Left ventricle myocardium inferior (tissue), 1 donor: Measurements from ENCODE around the gene TMEM212. TPM values are rescaled to one million over a fixed set of nuclear protein-coding genes. Genes with fewer than 3 reads are reported as not detected.
A peak's percentile ranks its signal among the peaks of the same experiment; 100 is the strongest.

Source experiments
- DNase-seq: peaks from one replicate; pipeline ENCODE4 v3.0.0-alpha.2; 2020
- H3K27ac ChIP-seq: fragments of 200-600 bp; replicated peaks from 2 replicates; pipeline ENCODE4 v1.8.0; 2021
- H3K27me3 ChIP-seq: fragments of 200-600 bp; 2 replicates; pipeline ENCODE4 v1.8.0; 2021; ENCODE audit warnings: low read depth
- H3K36me3 ChIP-seq: fragments of 200-600 bp; 2 replicates; pipeline ENCODE4 v1.8.0; 2021
- H3K4me1 ChIP-seq: fragments of 200-600 bp; 2 replicates; pipeline ENCODE4 v1.8.0; 2021
- H3K4me3 ChIP-seq: fragments of 200-600 bp; 2 replicates; pipeline ENCODE4 v1.8.0; 2021; ENCODE audit warnings: mild to moderate bottlenecking, moderate library complexity
- H3K9me3 ChIP-seq: fragments of 200-600 bp; replicated peaks from 2 replicates; pipeline ENCODE4 v1.8.0; 2021
- intact Hi-C: fragments of 100-400 bp; cut with micrococcal nuclease; formaldehyde crosslinking; loops from one replicate; pipeline ENCODE4 v1.11.0; 2022
- total RNA-seq: library from RNA; stranded (reverse); fragmentation: NEBNext Ultra II Directional; extraction: Animal tissue kit (Norgen Biotek cat#: 25700); gene quantifications from one replicate; pipeline ENCODE4 v1.2.1, GENCODE V29; 2021
- TF ChIP-seq, protein P1 (sequence below): fragments of 200-600 bp; IDR thresholded peaks from 2 replicates; pipeline ENCODE4 v1.8.0; 2021; ENCODE audit warnings: antibody characterized with exemption, mild to moderate bottlenecking, borderline replicate concordance
- donor health status: DM: no; HTN: yes; CAD: no; lungs with severe emphysema.

Gene TMEM212
- total RNA-seq, 1 donor from 2014 or later: not detected

- intact Hi-C loops: no loop called here
- no peak overlapping the region for H3K27ac ChIP-seq
- TF ChIP-seq, protein P1, sequence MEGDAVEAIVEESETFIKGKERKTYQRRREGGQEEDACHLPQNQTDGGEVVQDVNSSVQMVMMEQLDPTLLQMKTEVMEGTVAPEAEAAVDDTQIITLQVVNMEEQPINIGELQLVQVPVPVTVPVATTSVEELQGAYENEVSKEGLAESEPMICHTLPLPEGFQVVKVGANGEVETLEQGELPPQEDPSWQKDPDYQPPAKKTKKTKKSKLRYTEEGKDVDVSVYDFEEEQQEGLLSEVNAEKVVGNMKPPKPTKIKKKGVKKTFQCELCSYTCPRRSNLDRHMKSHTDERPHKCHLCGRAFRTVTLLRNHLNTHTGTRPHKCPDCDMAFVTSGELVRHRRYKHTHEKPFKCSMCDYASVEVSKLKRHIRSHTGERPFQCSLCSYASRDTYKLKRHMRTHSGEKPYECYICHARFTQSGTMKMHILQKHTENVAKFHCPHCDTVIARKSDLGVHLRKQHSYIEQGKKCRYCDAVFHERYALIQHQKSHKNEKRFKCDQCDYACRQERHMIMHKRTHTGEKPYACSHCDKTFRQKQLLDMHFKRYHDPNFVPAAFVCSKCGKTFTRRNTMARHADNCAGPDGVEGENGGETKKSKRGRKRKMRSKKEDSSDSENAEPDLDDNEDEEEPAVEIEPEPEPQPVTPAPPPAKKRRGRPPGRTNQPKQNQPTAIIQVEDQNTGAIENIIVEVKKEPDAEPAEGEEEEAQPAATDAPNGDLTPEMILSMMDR: no peak
- H3K36me3 ChIP-seq: no peaks in the 10 kb centered on the region
- no peak overlapping the region for H3K4me3 ChIP-seq
- DNase-seq: no peak
- H3K27me3 ChIP-seq: no peaks in the 10 kb centered on the region
- H3K4me1 ChIP-seq: peaks cover 32% of the 10 kb centered on the region
- no peaks in the 10 kb centered on the region for H3K9me3 ChIP-seq
Observed at GRCh38 chr3:171871392-171872274, 28.5 kb downstream of the TMEM212 start.

GRCh38 chr3:171873580-171873979 is 30.4 kb downstream of the TMEM212 start:
- Histone ChIP-seq H3K4me1 (peaks cover 36% of the 10 kb centered on the region), H3K4me3 (no peak overlapping the region), H3K36me3 (no peaks in the 10 kb centered on the region), H3K27me3 (no peaks in the 10 kb centered on the region), H3K27ac (peak overlapping the region; percentile 69), H3K9me3 (no peaks in the 10 kb centered on the region)
- DNase-seq: no peak
- intact Hi-C loops: no loop called here
- TF ChIP-seq, protein P1: no peak

DNA sequence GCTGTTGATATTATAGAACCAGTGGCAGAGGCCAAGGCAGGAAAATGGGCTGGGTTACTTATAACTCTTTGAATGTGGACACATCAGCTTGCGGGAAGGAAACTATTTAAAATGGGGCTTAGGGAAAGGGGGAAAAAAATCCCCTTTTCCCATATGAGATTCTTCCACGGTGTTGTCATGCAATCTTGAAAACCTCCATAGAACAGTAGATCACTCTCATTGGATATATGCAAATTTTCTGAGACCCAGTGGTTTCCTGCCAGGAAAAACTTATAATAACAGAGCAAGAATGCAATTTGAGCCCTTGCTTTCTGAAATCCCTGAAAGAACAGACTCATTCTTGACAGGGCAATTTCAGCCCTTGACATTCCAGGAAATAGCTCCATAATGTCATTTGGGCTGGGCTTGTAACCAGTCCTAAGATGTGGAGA is 31.1 kb downstream of the TMEM212 start:
- Histone ChIP-seq H3K36me3 (no peaks in the 10 kb centered on the region), H3K27ac (peak overlapping the region; percentile 69), H3K4me1 (peaks cover 39% of the 10 kb centered on the region), H3K27me3 (no peaks in the 10 kb centered on the region), H3K4me3 (no peak overlapping the region), H3K9me3 (no peaks in the 10 kb centered on the region)
- intact Hi-C loops: no loop called here
- TF ChIP-seq, protein P1: no peak
- DNase-seq: no peak

DNA sequence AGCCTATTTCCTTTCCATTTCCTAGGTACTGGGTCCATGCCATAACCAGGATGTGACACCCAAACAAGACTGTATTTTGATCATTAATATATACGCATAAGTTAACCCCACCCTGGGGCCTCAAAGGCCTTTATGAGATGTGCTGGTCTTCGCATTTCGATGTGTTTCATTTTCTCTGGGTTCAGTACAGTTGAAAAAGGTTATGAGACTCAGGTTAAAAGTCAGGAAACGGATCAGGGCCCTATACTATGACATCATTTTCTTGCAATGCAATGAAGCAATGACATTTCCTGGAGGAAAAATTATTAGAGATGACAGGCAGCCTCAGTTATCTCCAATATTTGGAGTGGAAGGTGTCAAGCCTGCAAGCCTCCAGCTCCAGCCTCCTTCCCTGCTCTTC is 31.7 kb downstream of the TMEM212 start:
- H3K4me1 ChIP-seq: peaks cover 39% of the 10 kb centered on the region

GRCh38 chr3:171875923-171876412 is 32.8 kb downstream of the TMEM212 start:
- peak overlapping the region; percentile 7 for H3K27ac ChIP-seq
- H3K9me3 ChIP-seq: no peaks in the 10 kb centered on the region
- H3K4me3 ChIP-seq: no peak overlapping the region
- no peaks in the 10 kb centered on the region for H3K27me3 ChIP-seq
- H3K36me3 ChIP-seq: no peaks in the 10 kb centered on the region
- H3K4me1 ChIP-seq: peaks cover 39% of the 10 kb centered on the region
- no peak for DNase-seq
- TF ChIP-seq, protein P1: no peak
- intact Hi-C loops: no loop called here

More for the DNA sequence above, 31.7 kb downstream of the TMEM212 start:
- Histone ChIP-seq H3K27me3 (no peaks in the 10 kb centered on the region), H3K36me3 (no peaks in the 10 kb centered on the region), H3K9me3 (no peaks in the 10 kb centered on the region), H3K27ac (peak overlapping the region; percentile 69), H3K4me3 (no peak overlapping the region)
- TF ChIP-seq, protein P1: no peak
- DNase-seq: no peak
- intact Hi-C loops: no loop called here
